ENCODE results near the gene STOML2. TPM values are rescaled to one million over a fixed set of nuclear protein-coding genes. Genes with fewer than 3 reads are reported as not detected.

Gene STOML2
- total and polyA plus RNA-seq, 9 of the 15 experiments (the other 6 are each of a cell fraction or from before 2014, with no cell fraction given), result 110 to 220 (median 174) TPM

- TF ChIP-seq ZBTB11 (CRISPR knock-in tag; IDR thresholded peaks at IDR 0.05), result peak in 1 of 3 experiments; percentile 36; a peak in 1 of 6 replicates
- peak; percentile 90 for TF ChIP-seq GATA2 (CRISPR knock-in tag; IDR thresholded peaks at IDR 0.05)
- TF ChIP-seq ZBTB5 (IDR thresholded peaks at IDR 0.05), result no peak
- TF ChIP-seq ZNF24 (IDR thresholded peaks at IDR 0.05), result peak; percentile 47; the same call in 1 of the 2 replicates
- TF ChIP-seq ZNF395 (CRISPR knock-in tag; IDR thresholded peaks at IDR 0.05), result peak; percentile 92; the same call in 1 of the 2 replicates
- peak; percentile 88 for TF ChIP-seq SOX6 (IDR thresholded peaks at IDR 0.05)
- TF ChIP-seq CBFA2T3 (IDR thresholded peaks at IDR 0.05), result peak; percentile 96
- no peak for TF ChIP-seq IRF9 (tag; IDR thresholded peaks at IDR 0.05)
- TF ChIP-seq HDAC2 (IDR thresholded peaks at IDR 0.05), result peak; percentile 62; the same call in 1 of the 2 replicates
- no peak for TF ChIP-seq BCL6 (CRISPR knock-in tag; IDR thresholded peaks at IDR 0.05)
- no peak for TF ChIP-seq ZHX1 (conservative IDR thresholded peaks at IDR 0.05; ENCODE audit: low read length)
- no peak for TF ChIP-seq ZNF778 (CRISPR knock-in tag; IDR thresholded peaks at IDR 0.05)
- no peak for TF ChIP-seq CLOCK (CRISPR knock-in tag; IDR thresholded peaks at IDR 0.05; ENCODE audit: borderline replicate concordance)
These were observed 6.1 kb upstream of the STOML2 start (continued) for GRCh38 chr9:35108946-35109575.
